Measurements from ENCODE around the gene EPB41.

DNA sequence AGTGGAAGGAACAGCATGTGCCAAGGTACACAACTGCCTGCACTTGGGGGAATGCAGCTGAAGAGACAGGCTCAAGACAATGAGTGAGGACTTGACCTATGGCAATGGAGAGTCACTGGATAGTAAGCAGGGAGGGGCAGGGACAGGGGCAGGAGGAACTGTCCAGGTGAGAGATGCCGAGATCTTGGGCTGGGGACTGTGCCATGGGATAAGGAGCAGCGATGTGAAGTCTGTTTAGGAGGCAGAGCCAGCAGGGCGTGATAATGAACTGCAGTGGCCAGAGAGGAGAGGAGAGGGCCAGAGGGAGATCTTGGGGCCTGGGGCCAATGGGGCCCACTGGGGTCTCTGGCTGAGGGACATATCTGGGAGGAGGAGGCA is 17.8 kb upstream of the EPB41 start:
- TF ChIP-seq TAF1 (IDR thresholded peaks at IDR 0.05; ENCODE audit: low read depth, low read length) (no peak), EP300 (IDR thresholded peaks at IDR 0.05; ENCODE audit: borderline replicate concordance in 1 of 2, low read depth in 2 of 2, low read length in 2 of 2) (no peak), HDAC2 (IDR thresholded peaks at IDR 0.05; ENCODE audit: borderline replicate concordance in 1 of 2, low read depth in 2 of 2, low read length in 2 of 2) (no peak), RFX5 (IDR thresholded peaks at IDR 0.05; ENCODE audit: borderline replicate concordance, low read depth, low read length) (no peak), KDM1A (IDR thresholded peaks at IDR 0.05; ENCODE audit: borderline replicate concordance, low read length) (no peak), JUN (IDR thresholded peaks at IDR 0.05; ENCODE audit: low read depth, low read length) (no peak), CREB1 (IDR thresholded peaks at IDR 0.05) (no peak), RAD21 (IDR thresholded peaks at IDR 0.05 in 1 of 2, conservative IDR thresholded peaks at IDR 0.05 in 1 of 2; ENCODE audit: low read depth in 2 of 2, low read length in 2 of 2) (no peak), POLR2AphosphoS5 (IDR thresholded peaks at IDR 0.05; ENCODE audit: low read depth, low read length) (no peak), EZH2 (IDR thresholded peaks at IDR 0.05; ENCODE audit: low read depth, low read length, severe bottlenecking) (no peak), SP2 (IDR thresholded peaks at IDR 0.05; ENCODE audit: low read length) (no peak)
- TF ChIP-seq, protein P1, sequence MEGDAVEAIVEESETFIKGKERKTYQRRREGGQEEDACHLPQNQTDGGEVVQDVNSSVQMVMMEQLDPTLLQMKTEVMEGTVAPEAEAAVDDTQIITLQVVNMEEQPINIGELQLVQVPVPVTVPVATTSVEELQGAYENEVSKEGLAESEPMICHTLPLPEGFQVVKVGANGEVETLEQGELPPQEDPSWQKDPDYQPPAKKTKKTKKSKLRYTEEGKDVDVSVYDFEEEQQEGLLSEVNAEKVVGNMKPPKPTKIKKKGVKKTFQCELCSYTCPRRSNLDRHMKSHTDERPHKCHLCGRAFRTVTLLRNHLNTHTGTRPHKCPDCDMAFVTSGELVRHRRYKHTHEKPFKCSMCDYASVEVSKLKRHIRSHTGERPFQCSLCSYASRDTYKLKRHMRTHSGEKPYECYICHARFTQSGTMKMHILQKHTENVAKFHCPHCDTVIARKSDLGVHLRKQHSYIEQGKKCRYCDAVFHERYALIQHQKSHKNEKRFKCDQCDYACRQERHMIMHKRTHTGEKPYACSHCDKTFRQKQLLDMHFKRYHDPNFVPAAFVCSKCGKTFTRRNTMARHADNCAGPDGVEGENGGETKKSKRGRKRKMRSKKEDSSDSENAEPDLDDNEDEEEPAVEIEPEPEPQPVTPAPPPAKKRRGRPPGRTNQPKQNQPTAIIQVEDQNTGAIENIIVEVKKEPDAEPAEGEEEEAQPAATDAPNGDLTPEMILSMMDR (IDR thresholded peaks at IDR 0.05; ENCODE audit: control extremely low read depth in 1 of 3, insufficient read depth in 1 of 3, low read depth in 1 of 3, low read length in 3 of 3): no peak
- TF ChIP-seq, protein P2, sequence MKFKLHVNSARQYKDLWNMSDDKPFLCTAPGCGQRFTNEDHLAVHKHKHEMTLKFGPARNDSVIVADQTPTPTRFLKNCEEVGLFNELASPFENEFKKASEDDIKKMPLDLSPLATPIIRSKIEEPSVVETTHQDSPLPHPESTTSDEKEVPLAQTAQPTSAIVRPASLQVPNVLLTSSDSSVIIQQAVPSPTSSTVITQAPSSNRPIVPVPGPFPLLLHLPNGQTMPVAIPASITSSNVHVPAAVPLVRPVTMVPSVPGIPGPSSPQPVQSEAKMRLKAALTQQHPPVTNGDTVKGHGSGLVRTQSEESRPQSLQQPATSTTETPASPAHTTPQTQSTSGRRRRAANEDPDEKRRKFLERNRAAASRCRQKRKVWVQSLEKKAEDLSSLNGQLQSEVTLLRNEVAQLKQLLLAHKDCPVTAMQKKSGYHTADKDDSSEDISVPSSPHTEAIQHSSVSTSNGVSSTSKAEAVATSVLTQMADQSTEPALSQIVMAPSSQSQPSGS (IDR thresholded peaks at IDR 0.05; ENCODE audit: low read length): no peak
